ENCODE data around the gene TOB2.
A peak's percentile ranks its signal among the peaks of the same experiment; 100 is the strongest.
"Not testable (repeated sequence)": the region's sequence is repeated elsewhere in the genome, so short reads cannot be mapped to it uniquely, and the experiment has no call there.

The TOB2 gene

GRCh38 chr22:41429951-41430332 lies 16.7 kb downstream of the TOB2 start:
- no peak for DNase-seq

GRCh38 chr22:41429232-41429950 lies 17.2 kb downstream of the TOB2 start:
- DNase-seq: peak in 15 of 58 donors; percentile 11 to 75 (median 30)

DNA sequence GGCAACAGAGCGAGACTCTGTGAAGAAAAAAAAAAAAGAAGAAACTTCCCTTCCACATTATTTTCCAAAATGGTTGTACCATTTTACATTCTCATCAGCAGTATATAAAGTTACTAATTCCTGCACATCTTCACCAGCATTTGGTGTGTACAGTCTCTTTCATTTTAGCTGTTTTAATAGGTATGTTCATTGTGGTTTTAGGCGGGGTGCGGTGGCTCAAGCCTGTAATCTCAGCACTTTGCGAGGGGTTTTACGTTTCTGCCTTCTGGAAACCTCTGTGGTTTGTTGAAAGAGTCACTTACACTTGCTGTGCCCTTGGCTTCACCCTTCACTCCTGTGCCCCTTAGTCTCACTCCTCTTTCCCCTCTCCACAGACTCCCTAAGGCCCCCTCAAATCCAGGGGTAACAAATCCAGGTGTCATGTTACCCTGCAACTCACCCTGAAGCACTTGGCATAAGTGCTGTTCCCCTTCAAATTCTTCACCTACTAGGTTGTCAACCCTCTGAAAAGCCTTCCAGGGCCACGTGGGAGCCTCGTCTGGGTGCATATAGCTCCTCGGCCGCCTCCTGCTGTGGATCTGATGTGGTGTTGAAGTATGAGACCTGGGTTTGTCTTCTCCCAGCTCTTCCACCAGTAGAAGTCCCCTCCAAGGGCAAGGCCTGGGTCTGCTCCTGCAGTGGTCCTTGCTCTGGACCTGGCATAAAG lies 20.8 kb downstream of the TOB2 start:
- DNase-seq: no peak

DNA sequence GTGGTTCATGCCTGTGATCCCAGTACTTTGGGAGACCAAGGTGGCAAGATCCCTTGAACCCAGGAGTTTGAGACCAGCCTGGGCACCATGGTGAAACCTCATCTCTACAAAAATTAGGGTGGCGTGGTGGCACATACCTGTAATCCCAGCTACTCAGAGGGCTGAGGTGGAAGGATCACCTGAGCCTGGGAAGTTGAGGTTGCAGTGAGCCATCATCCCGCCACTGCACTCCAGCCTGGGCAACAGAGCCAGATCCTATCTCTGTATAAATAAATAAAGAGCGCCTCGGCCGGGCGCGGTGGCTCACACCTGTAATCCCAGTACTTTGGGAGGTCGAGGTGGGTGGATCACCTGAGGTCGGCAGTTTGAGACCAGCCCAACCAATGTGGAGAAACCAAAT lies 27.9 kb downstream of the TOB2 start:
- no peak for DNase-seq

GRCh38 chr22:41417622-41418390 lies 28.8 kb downstream of the TOB2 start:
- peak; percentile 55 to 99 (median 95) for DNase-seq

DNA sequence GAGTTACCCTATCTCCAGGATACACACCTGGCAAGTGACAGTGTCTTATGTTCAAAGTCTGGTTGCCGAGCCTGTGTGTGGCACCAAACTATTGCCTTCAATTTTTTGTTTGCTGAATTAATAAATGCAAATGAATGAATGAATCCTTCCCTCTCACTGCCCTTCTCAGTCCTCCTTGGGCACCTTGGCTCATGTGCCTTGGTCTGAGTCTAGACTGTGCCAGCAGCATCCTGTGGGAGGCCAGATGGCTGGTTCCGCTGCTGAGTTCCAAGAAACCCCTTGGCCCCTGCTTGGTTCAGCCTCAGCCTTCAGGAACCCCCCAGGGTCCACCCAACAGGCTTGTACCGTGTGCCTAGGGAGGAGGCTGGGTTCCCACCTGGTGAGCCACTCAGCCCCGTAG lies 31.0 kb downstream of the TOB2 start:
- DNase-seq: no peak

DNA sequence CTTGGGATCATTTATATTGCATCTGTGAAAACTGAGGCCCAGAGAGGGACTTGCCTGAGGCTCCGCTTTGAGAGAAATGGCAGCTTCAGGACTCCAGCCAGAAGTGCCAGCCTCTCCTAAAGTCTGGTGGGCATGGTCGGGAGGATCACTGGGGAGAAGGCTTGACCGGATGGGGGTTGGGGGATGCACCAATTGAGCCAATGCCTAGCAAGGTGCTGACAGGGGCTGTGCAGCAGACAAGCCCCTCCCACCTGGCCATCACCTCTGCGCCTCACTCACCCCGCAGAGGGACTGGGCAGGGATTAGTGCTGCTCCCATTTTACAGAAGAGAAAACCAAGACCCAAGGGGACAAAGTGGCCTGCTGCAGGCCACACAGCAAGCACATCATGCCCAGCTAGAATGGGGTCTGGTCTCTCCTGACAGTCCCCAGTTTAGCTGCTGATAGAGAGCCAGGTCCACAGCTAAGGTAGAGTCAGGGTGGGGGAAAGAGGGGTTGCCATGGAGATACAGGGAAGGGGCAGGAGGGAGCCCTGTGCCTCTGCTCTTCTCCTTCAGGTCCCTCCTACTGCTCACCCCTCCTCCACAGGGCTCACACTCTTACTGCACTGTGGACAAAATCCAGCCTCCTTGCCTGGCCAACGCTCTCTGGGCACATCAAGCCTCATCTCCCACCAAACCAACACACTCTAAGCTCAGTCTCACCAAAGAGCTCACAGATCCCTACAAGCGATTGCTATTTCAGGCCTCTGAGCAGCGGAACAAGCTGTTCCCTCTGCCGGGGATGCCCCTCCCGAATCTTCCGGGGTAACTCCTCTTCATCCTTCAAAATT lies 35.4 kb downstream of the TOB2 start:
- DNase-seq: peak in 51 of 58 donors; percentile 17 to 87 (median 52)

DNA sequence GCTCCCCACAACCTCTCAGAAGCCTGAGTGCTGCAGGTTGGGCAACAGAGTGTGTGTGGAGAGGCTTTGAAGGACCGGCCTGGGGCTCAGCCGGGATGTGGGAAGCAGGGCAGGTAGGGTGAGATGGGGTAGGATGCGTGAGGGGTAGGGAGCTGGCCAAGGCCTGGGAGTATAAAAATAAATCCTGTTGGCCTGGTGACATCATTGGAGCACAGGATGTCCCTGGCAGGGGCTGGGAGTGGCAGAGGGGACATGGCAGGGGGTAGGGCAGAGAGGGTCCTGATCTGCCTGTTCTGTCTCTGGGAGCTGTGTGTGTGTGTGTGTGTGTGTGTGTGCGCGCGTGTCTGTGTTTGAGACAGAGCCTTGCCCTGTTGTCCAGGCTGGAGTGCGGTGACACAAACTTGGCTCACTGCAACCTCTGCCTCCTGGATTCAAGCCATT lies 36.3 kb downstream of the TOB2 start:
- DNase-seq: peak in 15 of 58 donors; percentile 13 to 64 (median 31)

DNA sequence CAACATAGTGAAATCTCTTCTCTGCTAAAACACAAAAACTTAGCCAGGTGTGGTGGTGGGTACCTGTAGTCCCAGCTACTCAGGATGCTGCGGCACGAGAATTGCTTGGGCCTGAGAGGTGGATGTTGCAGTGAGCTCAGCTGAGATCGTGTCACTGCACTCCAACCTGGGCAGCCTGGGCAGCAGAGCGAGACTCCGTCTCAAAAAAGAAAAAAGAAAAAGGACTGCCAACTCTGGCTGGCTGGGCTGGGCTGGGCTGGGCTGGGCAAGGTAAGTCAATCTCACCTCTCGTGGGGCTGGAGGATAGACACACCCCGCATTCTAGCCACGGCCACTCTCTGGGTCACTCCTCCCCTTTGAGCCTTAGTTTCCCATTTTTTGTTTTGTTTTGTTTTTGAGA lies 37.9 kb downstream of the TOB2 start:
- no peak for DNase-seq

- DNase-seq: no peak
Measured at GRCh38 chr22:41407433-41407832, 39.2 kb downstream of the TOB2 start.

DNA sequence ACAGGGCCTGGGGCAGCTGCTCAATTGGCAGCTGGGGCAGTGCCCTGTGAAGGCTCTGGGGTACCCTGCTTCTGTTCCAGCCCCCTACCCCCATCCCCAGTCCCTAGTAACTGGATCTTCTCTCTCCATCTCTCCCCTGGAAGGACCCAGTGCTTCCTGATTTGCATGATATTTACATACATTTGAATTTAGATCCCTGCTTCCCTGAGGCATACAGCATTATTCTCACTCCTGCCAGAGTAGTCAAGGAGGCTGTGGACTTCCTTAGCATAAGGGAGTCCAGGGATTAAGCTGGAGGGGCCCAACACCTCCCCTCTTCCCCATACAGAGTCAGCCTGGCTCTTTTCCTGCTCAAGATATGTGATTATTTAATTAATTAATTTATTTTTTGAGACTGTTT lies 40.2 kb downstream of the TOB2 start:
- no peak for DNase-seq

GRCh38 chr22:41405588-41405987 lies 41.0 kb downstream of the TOB2 start:
- no peak for DNase-seq

DNA sequence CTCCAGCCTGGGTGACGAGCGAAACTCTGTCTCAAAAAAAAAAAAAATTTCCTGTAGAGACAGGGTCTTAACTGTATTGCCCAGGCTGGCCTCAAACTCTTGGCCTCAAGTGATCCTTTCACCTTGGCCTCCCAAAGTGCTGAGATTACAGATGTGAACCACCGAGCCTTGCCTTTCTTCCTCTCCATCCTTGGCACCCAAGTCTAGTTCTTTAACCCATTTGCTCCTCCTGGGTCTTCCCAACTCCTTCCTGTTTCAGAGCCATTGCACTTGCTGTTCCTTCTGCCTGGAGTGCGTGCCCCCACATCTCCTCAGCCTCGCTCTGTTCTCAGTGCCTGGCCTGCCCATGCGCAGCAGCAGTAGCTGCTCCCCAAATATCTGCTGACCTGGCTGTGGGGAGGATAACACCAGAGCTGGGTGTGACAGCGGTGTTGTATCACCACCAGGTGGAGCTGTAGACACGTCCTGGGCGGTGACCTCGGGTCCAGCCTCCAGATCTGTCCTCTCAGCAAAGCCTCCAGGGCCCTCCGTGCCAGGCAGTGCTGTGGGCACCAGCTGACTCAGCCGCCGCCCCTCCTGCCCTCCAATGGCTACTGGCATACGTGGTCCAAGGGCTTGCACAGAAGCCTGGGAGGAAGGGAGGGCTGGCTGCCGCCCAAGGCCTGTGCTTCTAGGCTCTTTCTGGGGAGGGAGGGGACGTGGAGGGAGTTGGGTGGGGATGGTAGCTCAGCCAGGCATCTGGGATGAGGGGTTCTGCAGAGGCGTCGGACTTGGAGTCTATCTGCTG lies 42.9 kb downstream of the TOB2 start:
- DNase-seq: peak; percentile 51 to 100 (median 97)

DNA sequence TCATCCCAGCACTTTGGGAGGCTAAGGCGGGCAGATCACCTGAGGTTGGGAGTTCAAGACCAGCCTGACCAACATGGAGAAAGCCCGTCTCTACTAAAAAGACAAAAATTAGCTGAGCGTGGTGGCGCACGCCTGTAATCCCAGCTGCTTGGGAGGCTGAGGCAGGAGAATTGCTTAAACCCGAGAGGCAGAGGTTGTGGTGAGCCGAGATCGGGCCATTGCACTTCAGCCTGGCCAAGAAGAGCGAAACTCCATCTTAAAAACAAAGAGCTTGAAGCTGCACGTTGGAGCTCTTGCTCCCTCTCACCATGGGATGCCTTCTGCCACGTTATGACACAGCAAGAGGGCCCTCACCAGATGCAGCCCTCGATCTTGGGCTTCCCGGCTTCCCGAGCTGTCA lies 43.8 kb downstream of the TOB2 start:
- not testable (repeated sequence) for DNase-seq

DNA sequence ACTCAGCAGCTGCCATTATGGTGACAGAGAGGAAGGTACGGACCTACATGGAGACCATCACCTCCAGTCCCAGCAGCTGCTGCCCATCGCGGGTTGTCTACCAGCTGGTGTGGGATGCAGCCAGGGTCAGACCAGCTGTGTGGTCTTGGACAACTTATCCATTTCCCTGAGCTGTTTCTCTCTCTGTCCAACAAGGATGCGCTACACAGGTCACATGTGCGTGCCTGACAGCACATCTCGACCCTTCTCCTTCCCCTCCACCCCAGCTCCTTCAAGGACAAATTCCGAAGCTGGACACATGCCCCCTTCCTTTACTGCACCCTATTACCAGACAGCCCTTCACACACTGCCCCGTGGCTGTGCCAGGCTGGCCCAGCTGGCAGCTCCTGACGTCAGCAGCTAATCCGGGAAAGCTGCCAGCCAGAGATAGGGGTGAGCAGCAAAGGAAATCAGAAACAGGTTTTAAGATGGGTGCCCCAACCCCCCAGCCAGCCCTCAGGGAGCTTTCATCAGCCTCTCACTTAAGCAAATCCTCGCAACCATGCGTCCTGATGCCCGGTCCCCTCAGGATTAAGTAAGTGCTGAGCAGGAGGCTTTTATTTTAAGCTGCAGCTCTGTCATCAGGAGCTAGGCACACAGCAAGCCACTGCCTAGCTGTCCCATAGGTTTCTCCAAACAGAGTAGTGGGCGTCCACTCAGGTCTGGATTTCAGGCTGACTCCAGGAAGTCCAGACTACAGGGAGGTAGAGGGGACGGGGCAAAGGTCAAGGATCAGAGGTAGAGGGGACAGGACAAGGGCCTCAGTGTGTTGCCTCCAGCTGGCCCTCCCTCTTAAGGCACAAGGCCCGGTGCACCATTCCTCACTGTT lies 44.6 kb downstream of the TOB2 start:
- peak; percentile 49 to 95 (median 86) for DNase-seq

GRCh38 chr22:41398921-41399320 lies 47.7 kb downstream of the TOB2 start:
- DNase-seq: no peak

- no peak for DNase-seq
Measured at GRCh38 chr22:41397143-41397811, 49.3 kb downstream of the TOB2 start.

DNA sequence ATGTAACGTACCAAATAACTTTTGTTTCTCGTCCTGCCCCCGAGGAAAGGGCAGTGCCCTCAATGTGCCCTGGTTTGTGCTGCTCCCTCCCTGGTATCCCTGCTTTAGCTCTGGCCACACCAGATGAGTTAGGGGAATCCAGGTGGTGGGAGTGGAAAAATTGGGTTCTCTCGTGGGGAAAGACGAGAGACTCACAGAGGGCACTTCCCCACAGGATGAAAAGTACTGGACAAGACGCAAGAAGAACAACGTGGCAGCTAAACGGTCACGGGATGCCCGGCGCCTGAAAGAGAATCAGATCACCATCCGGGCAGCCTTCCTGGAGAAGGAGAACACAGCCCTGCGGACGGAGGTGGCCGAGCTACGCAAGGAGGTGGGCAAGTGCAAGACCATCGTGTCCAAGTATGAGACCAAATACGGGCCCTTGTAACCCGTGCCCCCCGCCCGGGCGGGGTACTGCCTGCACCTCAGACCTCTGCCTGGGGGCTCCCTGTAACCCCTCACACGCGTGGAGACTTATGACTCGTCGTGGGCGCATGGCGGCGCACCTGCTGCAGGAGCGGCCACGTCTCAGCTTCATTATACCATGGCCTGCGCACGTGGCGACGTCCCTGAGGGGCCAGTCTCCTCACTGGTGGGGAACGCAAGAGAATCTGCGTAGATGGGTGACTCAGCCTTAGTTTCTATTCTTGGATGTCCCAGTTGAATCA lies 50.9 kb downstream of the TOB2 start:
- DNase-seq: no peak

Measured in anterior cingulate cortex (tissue), 58 donors.